Heart right ventricle (tissue), 16 donors: ENCODE results near the gene YPEL2. TPM values are rescaled to one million over a fixed set of nuclear protein-coding genes. Genes with fewer than 3 reads are reported as not detected.

Experiments
- ATAC-seq, 8 donors: fragments of 200-7000 bp; cut with Tn5 transposase; one replicate each; pipeline ENCODE4 v1.9.1; 2020; ENCODE audit warnings: mild to moderate bottlenecking in 8 of 8, moderate library complexity in 8 of 8, moderate number of reproducible peaks in 1 of 8
- DNase-seq, 2 donors: peaks; one replicate each; pipeline ENCODE4 v3.0.0-alpha.2; 2020
- H3K27ac ChIP-seq, 10 donors: fragments of 200-600 bp; sonication (generic) in 2 of 10; one replicate each; pipeline versions ENCODE4 v1.5.0 to v1.8.0; 2020 to 2022; ENCODE audit warnings: mild to moderate bottlenecking in 3 of 10
- H3K27me3 ChIP-seq, 7 donors: fragments of 200-600 bp; one replicate each; pipeline ENCODE4 v1.8.0; 2021 to 2022; ENCODE audit warnings: mild to moderate bottlenecking in 2 of 7
- H3K36me3 ChIP-seq, 9 donors: fragments of 200-600 bp; sonication (generic) in 1 of 9; one replicate each; pipeline versions ENCODE4 v1.5.0 to v1.8.0; 2020 to 2022; ENCODE audit warnings: mild to moderate bottlenecking in 2 of 9
- H3K4me1 ChIP-seq, 9 donors: fragments of 200-600 bp; sonication (generic) in 1 of 9; one replicate each; pipeline versions ENCODE4 v1.5.0 to v1.8.0; 2020 to 2022; ENCODE audit warnings: mild to moderate bottlenecking in 4 of 9
- H3K4me3 ChIP-seq, 10 donors: fragments of 200-600 bp; sonication (generic) in 2 of 10; one replicate each; pipeline versions ENCODE4 v1.5.0 to v1.8.0; 2020 to 2022; ENCODE audit warnings: mild to moderate bottlenecking in 7 of 10, moderate library complexity in 2 of 10
- H3K9me3 ChIP-seq, 11 donors: fragments of 200-600 bp in 10 of 11; sonication (generic) in 2 of 11; one replicate each; pipeline versions ENCODE4 v1.5.0 to v1.8.0; 2013 to 2022; ENCODE audit warnings: mild to moderate bottlenecking in 2 of 11, control low read depth in 1 of 11, moderate library complexity in 1 of 11
- WGBS, 2 donors: extraction: QIAGEN DNeasy Blood & Tissue Kit; methylation state at CpG; one replicate each; pipeline ENCODE4 v1.1.7; 2013; ENCODE audit warnings: inconsistent platforms in 1 of 2; 5-methylcytosine and 5-hydroxymethylcytosine counted together
- intact Hi-C, 10 donors: fragments of 100-400 bp; cut with DNase I; formaldehyde crosslinking; loops; one replicate each; pipeline versions ENCODE4 v1.11.1 to v1.14.2; 2022
- polyA plus RNA-seq, 2 donors: library from polyadenylated mRNA; stranded (reverse); fragments of 200-250 nt; gene quantifications; one replicate each; pipeline ENCODE4 v1.2.3, GENCODE V29; 2013
- total RNA-seq, 10 donors: library from RNA; stranded (reverse); fragmentation: NEBNext Ultra II Directional in 3 of 10; extraction: Animal tissue kit (Norgen Biotek cat#: 25700) in 3 of 10; gene quantifications; one replicate each; pipeline versions ENCODE4 v1.2.1 to v1.2.4, GENCODE V29; 2021 to 2023
- TF ChIP-seq, protein P1 (sequence below), 9 donors: fragments of 200-600 bp; sonication (generic) in 2 of 9; IDR thresholded peaks; one replicate each; pipeline versions ENCODE4 v1.5.0 to v1.8.0; 2021 to 2022; ENCODE audit warnings: antibody characterized with exemption in 9 of 9, mild to moderate bottlenecking in 5 of 9, moderate library complexity in 1 of 9
- donor health status: Arrhythmogenic right ventricular cardiomyopathy.
- donor health status: ischemic (EF 13 %, LVEDD 7.1; RV severe dilation, severe dysfunction).
- donor health status: healthy with polysubstance abuse.
- donor health status: DM: no; HTN: yes; CAD: no.
- donor health status: DM: no; HTN: no; CAD: no.
- donor health status: ischemic (EF 25% LVEDD 6.9; RV normal size, moderate dysfunction).
- donor health status: ischemic (EF 25% LVEDD 5.7; RV mildly dilated, moderate dysfunction).
- donor health status: healthy.
- donor health status: DM: yes; HTN: yes; CAD: no.
- donor health status: Ischemic cardiomyopathy.
- donor health status: ischemic (EF 35%, LVEDD 5.7; RV mildly dilated, moderate dysfunction).
- donor health status: nonischemic (EF 11% LVEDD 7.7; RV severe dilation, severe dysfunction).
- donor health status: DM: yes; HTN: yes; CAD: no.
- donor health status: PGD.
- donor health status: ischemic (EF 29% LVEDD 5.4; RV normal size, mild dysfunction).
- donor health status: nonischemic (EF 23%, LVEDD 6.1; RV moderate dilation, normal function).

The YPEL2 gene
- total and polyA plus RNA-seq, 12 donors = 5.0 to 57.1 (median 36.5) TPM

DNA sequence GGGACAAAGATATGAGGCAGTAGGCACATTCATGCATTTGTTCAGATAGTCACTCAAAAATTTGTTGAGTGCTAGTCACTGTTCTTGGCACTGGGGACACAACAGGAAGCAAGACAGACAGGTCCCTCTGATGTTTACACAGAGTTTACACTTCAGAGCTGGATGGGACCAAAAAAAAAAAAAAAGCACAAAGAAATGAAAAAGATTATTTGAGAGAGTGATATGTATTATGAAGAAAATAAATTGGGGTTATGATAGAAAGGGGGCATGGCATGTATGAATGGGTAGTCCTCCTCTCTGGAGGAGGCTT, 3.5 kb upstream of the YPEL2 start:
- Histone ChIP-seq H3K36me3 (no peaks in the 10 kb centered on the region), H3K27ac (peak overlapping the region in 5 of 10 donors; percentile 46 to 99 (median 99)), H3K4me3 (no peak overlapping the region), H3K4me1 (peaks cover 4 to 47% (median 42%) of the 10 kb centered on the region in 9 donors), H3K27me3 (no peaks in the 10 kb centered on the region), H3K9me3 (no peaks in the 10 kb centered on the region)
- ATAC-seq (no peak), DNase-seq (no peak)
- TF ChIP-seq, protein P1, sequence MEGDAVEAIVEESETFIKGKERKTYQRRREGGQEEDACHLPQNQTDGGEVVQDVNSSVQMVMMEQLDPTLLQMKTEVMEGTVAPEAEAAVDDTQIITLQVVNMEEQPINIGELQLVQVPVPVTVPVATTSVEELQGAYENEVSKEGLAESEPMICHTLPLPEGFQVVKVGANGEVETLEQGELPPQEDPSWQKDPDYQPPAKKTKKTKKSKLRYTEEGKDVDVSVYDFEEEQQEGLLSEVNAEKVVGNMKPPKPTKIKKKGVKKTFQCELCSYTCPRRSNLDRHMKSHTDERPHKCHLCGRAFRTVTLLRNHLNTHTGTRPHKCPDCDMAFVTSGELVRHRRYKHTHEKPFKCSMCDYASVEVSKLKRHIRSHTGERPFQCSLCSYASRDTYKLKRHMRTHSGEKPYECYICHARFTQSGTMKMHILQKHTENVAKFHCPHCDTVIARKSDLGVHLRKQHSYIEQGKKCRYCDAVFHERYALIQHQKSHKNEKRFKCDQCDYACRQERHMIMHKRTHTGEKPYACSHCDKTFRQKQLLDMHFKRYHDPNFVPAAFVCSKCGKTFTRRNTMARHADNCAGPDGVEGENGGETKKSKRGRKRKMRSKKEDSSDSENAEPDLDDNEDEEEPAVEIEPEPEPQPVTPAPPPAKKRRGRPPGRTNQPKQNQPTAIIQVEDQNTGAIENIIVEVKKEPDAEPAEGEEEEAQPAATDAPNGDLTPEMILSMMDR (IDR thresholded peaks at IDR 0.05) = no peak
- intact Hi-C loops = loop anchor here in 7 of 10 donors (2.0 to 5.0 kb wide), 3 partner anchors 109 to 114 kb away; no protein-coding TSS in a partner anchor

DNA sequence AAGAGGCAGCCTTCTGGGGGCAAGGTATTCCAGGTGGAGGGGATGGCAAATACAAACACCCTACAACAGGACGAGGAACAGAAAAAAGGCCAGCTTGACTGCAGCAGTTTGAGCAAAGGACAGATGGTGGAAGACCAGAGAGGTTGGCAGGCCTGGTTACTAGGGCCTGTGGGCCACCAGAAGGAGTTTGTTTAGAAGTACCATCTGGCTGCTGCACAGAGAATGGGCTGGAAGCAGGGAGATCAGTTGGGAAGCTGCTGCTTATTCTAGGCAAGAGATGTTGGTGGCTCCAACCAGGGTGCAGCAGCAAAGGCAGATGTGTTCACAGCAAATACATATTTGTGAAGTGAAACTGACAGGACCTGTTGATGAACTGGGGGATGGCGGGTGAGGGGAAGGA, 2.9 kb upstream of the YPEL2 start:
- intact Hi-C loops = loop anchor here in 7 of 10 donors (2.0 to 5.0 kb wide), 3 partner anchors 109 to 114 kb away; no protein-coding TSS in a partner anchor
- 93 to 94% methylated on average over 2 of the region's 2 CpGs for WGBS, 2 donors
- H3K4me1 ChIP-seq = peaks cover 6 to 54% (median 49%) of the 10 kb centered on the region in 9 donors
- DNase-seq = no peak
- no peak overlapping the region for H3K4me3 ChIP-seq
- no peak for ATAC-seq
- H3K9me3 ChIP-seq = no peaks in the 10 kb centered on the region
- TF ChIP-seq, protein P1 (IDR thresholded peaks at IDR 0.05) = no peak
- H3K27me3 ChIP-seq = no peaks in the 10 kb centered on the region
- H3K36me3 ChIP-seq = no peaks in the 10 kb centered on the region
- peak overlapping the region in 9 of 10 donors; percentile 14 to 99 (median 97) for H3K27ac ChIP-seq

DNA sequence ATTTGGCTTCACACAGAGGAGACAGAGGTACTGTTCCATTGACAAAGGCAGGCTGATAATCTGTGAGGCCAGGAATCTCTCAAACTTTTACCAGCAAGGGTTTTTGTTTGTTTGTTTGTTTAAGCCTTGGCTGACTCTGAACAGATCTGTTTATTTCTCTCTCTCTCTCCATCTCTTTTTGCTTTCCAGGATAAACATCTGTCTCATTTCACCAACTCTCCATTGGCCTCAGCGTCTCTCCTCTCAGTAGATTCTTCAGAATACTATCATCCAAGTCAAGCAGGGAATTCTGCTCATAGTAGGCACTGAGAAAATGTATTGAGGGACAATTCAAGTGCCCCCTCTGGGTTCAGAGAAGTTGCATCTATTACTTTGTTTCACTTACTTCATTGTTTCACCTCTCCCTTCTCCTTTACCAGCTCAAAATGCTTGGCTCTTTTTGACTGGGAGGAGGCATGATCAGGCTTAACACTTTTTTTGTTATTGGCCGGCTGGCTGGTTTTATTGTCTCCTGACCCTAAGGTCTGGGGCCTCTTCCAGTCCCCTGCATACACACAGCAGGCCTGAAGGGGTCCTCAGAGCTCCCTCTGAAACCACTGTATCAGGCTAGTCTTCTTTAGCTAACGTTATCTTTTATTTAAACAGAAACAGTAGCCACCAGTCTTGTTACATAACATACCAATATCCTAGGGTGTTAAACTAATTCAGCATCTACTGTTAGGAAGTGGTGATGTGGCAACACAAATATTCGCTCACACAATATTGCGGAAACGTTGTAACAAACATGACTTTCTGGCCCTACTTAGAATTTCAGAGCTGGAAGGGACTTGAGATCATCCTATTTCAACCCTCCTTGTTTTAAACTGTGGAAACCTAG, 2.0 kb upstream of the YPEL2 start:
- ATAC-seq = peak; percentile 36 to 74 (median 59)
- WGBS, 2 donors = 7 to 10% methylated on average over 6 of the region's 6 CpGs
- H3K27ac ChIP-seq = peak overlapping the region; percentile 74 to 99 (median 97)
- DNase-seq = peak; percentile 39 to 76
- peaks cover 6 to 62% (median 57%) of the 10 kb centered on the region in 9 donors for H3K4me1 ChIP-seq
- no peaks in the 10 kb centered on the region for H3K27me3 ChIP-seq
- H3K9me3 ChIP-seq = no peaks in the 10 kb centered on the region
- intact Hi-C loops = loop anchor here (1.0 to 10.0 kb wide), 12 partner anchors 37 to 113 kb away; no protein-coding TSS in a partner anchor
- no peaks in the 10 kb centered on the region for H3K36me3 ChIP-seq
- H3K4me3 ChIP-seq = peak overlapping the region in 2 of 10 donors; percentile 0 to 15
- TF ChIP-seq, protein P1 (IDR thresholded peaks at IDR 0.05) = peak; percentile 68 to 96 (median 87)

DNA sequence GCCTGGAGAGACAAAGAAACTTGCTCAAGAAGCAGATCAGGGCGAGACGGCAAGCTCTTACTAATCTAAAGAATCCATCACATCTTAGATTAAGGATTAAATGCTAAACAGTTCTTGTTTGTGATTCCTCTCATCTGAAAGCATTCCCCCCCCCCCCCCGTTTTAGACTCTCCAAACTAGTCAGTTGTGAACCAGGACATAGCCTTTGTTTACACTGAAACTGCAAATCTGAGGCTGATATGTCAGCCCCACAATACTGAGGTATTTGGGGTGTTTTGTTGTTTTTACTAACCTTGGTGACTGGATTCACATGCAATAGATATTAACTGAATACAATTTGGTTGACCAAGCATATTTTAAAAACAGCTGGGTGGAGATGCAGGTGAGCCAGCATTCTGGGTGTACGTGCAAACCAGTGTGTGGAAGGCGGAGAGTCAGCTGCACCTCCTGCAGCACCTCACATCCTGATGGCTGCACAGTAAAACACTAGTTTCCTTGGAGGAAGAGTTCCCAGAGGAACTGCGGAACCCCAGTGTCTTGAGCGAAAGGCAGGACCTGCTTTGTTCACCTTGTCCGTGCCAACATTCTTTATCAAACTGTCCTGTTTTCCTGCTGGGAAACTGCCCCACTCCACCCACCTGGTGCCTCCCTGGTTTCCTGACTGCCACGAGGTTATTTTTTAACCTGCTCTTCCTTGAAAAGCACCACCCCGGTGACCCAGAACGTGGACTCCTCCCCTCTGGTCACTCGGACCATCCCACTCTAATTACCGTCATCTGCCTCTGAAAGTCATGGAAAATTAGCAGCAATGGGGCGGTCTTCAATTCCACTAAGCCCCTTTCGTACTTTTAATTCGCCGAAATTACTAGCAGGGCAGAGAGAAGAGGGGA, 1.2 kb upstream of the YPEL2 start:
- Histone ChIP-seq H3K36me3 (no peaks in the 10 kb centered on the region), H3K4me3 (peak overlapping the region in 9 of 10 donors; percentile 88 to 99 (median 99)), H3K27ac (peak overlapping the region; percentile 89 to 99 (median 97)), H3K9me3 (no peaks in the 10 kb centered on the region), H3K4me1 (peaks cover 9 to 71% (median 65%) of the 10 kb centered on the region in 9 donors), H3K27me3 (no peaks in the 10 kb centered on the region)
- intact Hi-C loops = loop anchor here in 7 of 10 donors (1.0 to 10.0 kb wide), 8 partner anchors 37 to 110 kb away; no protein-coding TSS in a partner anchor
- TF ChIP-seq, protein P1 (IDR thresholded peaks at IDR 0.05) = no peak
- ATAC-seq (peak in 7 of 8 donors; percentile 5 to 60 (median 27)), DNase-seq (peak; percentile 23 to 74)
- 11 to 12% methylated on average over 17 of the region's 17 CpGs for WGBS, 2 donors
